Hematopoietic multipotent progenitor cell treated with erythropoietin and hydrocortisone succinate and interleukin-3 and kit ligand, for 6 days (in vitro differentiated cells): Measurements from ENCODE around the gene ABCG2.
"Not testable (repeated sequence)": the region's sequence is repeated elsewhere in the genome, so short reads cannot be mapped to it uniquely, and the experiment has no call there.

ENCODE experiments used
- DNase-seq: peaks from one replicate; pipeline ENCODE4 v3.0.0-alpha.2; 2015

ABCG2 gene

GRCh38 chr4:88109123-88109881 is 49.1 kb downstream of the ABCG2 start:
- no peak for DNase-seq

- DNase-seq: no peak
Observed at GRCh38 chr4:88108747-88109122, 49.7 kb downstream of the ABCG2 start.

- DNase-seq: not testable (repeated sequence)
Observed at GRCh38 chr4:88108108-88108465, 50.4 kb downstream of the ABCG2 start.

- DNase-seq: peak; percentile 66
Observed at GRCh38 chr4:88107406-88108107, 50.9 kb downstream of the ABCG2 start.

- DNase-seq: no peak
Observed at GRCh38 chr4:88106205-88106604, 52.2 kb downstream of the ABCG2 start.

DNA sequence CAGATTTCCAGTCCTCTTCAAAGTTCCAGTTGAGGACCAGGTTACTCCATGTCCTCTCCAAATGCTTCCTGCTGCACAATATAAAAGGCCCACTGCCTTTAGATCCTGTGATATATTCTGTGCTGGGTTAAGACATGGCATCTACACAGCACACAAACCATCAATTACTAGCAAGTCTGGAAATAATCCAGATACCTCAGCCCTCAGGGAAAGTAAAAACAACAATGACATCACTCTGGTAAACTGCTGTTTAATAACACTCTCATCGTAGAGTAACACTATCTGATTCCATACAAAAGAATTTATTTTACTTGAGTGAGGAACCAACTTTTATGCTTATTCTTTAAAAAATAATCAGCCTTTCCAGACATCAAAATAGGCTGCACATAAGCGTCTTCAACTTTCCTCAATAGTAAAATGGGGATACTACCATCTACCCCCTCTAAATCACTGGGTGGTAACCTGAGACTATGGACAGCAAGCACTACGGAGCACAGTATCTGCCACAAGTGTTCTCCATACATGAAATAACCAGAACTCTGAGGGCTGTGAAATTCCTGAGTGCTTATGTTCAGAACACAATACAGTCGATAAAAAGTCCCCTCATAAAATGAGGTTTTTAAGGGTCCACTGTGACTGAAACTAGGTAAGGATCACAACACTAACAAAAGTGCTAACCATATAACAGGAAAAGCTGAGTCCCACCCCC is 53.4 kb downstream of the ABCG2 start:
- DNase-seq: no peak

DNA sequence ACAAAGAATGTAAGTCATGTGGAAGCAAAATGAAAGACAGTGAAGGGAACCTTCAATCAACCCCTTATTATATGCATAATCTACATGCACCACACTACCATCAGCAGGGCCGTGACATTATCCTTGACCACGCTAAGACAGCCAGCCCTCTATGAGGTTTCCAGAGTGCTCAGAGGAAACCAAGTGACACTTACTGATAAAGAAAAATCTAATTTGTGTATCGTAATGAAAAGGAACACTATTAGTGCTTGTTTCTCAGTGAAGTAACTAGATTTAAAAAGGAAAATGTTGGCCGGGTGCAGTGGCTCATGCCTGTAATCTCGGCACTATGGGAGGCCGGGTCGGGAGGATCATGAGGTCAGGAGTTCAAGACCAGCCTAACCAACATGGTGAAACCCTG is 56.4 kb downstream of the ABCG2 start:
- DNase-seq: peak; percentile 75

GRCh38 chr4:88101165-88101564 is 57.3 kb downstream of the ABCG2 start:
- peak; percentile 43 for DNase-seq

DNA sequence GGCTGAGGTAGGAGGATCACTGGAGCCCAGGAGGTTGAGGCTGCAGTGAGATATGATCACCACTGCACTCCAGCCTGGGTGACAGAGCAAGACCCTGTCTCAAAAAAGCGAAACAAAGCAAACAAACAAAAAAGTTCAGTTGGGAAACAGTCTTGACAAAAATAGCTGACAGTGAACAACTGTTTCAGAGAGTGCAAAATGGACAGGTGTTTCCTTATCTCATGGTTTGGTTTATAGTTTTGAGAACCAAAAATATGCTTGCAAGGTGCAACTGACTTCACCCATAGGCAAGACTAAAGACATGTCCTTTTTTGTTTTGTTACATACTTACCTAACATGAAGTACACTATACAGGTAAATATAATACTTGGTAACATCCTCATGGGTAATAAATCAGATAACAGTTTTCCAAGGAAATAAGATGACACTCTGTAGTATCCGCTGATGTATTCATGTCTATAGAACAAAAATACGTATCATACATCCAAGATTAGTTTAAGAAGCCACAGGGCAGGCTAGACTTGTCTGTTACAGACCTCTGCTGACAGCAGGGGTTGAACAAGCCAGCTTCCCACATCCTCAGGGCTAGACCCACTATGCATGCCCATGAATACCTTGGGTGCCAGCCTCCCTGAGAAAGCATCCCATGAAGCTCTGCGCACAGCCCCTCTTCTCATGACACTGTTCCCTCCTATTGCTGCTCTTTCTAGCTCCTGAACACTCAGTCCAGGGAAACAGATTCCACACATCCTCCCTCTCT is 59.3 kb downstream of the ABCG2 start:
- DNase-seq: no peak

DNA sequence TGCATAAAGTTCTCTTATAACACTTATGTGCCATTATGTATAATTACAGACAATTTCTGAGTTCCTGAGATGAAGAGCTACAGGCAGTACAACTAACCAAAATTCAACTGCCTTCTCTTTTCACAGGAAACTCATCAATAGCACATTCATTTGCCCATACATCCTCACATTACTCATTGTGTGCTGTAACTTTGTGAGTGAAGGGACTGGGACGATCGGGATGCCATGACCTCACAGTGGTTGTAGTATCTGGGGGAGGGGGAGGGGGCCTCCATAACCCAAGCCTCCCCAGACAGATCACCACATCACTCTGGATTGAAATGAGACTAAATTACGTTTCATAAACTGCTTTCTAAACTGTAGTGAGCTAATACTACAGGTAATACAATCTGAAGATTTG is 60.7 kb downstream of the ABCG2 start:
- DNase-seq: no peak

- no peak for DNase-seq
Observed at GRCh38 chr4:88097301-88097700, 61.1 kb downstream of the ABCG2 start.

DNA sequence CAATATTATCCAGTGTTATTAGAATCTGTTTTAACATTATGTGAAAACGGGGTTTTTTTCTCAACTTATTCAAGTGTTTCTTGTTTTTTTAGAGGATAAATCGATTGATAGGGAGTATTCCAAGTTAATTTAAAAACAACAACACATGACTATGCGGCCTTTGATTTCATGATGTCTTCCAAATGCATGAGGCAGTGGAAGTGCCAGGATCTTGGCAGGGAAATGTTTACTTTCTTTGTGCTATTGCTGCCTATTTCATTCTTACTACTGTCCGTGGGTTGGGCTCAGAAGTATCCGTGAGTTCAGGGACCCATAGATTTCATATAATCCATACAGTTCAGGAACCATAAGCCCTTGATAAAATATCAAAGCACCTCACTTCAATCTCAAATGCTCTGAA is 64.6 kb downstream of the ABCG2 start:
- no peak for DNase-seq

DNA sequence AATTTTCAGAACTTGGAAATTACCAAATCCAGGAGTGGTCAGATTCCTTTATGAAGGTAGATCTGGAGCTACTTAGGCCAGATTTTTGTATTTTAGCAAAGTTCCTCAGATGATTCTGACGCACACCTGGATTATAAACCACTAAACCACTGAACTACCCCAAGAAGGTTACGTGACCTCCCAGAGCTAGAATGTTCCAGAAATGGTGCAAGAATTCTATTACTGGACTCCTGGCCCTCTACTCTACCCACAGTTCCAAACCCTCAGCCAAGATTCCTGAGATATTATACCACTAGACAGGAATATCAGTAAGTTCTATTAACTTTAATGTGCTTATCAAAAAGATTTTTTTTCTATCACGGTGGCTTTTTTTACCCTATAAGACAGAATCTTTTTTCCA is 67.1 kb downstream of the ABCG2 start:
- DNase-seq: no peak

DNA sequence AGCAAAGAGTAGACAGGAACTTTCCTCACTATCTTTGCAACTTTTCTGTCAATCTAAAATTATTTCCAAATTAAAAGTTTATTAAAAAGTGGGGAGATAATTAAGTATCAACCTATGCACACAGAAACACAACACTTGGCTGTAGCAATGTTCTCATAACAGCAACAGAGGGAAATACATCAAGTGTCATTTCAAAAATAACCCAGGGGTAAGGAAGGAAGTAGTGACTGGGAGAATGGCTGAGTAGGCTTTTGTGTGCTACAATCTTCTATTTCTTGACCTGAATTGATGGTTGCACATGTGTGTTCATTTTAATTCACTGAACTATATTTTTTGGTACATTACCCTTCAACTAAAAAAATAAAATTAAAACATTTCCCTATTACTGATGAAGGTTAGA is 67.5 kb downstream of the ABCG2 start:
- no peak for DNase-seq

DNA sequence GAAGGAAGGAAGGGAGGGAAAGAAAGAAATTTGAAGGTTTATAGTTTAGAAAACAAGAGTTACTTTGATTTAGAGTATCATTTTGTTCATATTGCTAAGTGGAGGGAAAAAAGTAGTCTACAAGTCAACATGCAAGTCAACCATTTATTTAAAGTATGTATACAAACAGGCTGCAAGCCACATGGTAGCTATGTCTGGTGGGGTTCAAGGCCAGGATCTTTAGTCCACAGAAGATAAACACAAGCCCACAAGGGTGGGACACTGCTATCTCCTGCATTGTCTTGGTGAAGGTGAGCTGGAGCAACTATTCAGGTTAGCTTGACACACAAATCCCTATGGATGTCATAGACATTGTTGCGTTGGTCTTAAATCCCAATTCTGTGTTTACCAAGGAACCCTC is 71.4 kb downstream of the ABCG2 start:
- DNase-seq: no peak

DNA sequence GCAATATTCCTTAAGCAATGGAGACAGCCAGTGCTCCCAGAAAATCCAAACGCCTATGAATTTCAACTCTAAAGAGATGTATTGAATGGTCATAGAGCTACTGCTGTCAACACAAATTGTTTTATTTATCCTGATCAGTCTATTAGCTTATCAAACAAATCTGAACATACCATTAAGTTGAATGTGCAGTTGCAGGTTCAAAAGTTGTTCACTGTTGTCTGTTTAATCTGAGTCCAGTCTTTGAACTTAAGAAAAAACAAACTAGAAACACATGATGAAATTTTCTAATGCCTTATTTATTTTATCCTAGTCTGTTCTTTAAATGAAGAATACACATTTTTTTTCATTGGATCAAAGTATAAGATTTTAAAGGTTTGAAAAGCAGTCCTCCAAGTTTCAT is 77.8 kb downstream of the ABCG2 start:
- DNase-seq: no peak

DNA sequence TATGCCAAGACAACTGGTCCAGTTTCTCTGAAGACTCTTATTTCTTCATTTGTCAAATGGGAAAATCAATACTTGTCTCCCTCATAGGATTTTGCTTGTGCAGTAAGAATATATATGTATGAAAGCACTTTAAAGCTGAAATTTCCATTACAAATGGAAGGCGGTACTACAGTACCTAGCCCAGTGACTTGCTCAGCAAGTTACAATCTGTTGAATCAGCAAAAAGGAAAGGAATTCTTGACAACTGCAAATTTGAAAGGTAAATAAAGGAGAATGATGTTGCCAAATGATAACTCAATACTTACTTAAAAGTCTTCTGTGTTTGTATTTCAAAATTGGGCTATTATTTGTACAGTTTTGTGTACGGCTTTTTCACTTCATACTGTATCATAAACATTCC is 79.9 kb downstream of the ABCG2 start:
- no peak for DNase-seq

DNA sequence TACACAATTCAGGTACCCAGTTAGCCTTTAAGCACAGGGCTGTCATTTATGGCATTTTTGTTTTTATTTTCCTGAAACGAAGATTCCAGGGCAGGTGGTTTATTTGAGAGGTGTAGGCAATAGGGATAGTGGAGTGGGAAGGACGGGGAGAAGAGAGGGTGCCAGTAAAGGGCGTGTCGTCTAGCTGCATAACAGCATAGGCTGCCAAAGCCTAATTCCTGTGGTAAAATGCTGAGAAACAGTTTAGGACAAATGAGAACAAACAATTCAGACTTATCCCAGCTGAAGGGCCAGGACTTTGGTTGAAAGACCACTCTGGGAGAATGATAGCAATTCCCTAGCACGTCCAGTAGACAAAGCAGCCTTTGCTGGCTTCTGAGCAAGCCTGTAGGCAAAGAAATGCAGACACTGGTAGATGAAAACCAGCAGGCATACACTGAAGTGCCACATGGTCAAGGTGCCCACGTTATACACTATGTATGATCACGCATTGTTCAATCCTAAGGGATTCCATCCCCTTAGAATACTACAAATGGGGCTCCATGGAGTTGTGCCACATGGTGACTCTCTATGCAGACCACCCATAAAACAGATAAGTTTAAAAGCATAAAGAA is 80.4 kb downstream of the ABCG2 start:
- no peak for DNase-seq

DNA sequence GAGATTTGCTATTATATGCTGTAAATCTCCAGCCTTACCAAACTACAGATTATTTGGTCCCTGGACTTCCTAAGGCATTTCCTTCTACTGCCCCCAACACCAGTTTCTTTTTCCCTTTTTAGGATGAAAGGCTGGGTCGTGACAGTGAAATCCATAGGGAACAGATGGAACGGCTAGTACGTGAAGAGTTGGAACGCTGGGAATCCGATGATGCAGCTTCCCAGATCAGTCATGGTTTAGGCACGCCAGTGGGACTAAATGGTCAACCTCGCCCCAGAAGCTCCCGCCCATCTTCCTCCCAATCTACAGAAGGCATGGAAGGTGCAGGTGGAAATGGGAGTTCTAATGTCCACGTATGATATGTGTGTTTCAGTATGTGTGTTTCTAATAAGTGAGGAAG is 83.1 kb downstream of the ABCG2 start:
- DNase-seq: no peak

- DNase-seq: no peak
Observed at GRCh38 chr4:88070031-88070430, 88.4 kb downstream of the ABCG2 start.

- no peak for DNase-seq
Observed at GRCh38 chr4:88064410-88064809, 94.0 kb downstream of the ABCG2 start.

DNA sequence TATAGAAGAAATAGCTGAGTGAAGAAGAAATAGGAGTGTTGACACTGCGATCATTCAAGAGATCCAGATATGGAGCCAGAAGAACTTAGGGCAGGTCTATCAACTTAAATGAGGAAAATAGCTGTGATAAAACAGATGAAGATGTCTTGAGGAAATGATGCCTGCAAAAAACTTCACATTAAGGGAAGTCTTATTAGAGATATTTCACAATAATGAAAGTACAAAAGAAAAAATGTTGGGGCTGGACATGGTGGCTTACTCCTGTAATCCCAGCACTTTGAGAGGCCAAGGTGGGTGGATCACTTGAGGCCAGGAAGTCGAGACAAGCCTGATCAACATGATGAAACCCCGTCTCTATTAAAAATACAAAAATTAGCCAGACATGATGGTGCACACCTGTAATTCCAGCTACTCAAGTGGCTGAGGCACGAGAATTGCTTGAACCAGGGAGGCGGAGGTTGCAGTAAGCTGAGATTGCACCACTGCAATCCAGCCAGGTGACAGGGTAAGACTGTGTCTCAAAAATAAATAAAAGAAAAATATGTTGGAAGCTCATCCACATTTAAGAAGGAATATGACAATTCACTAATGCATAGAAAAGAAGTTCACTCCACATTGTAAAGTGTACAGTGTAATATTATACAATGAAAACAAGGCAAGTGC is 94.7 kb downstream of the ABCG2 start:
- DNase-seq: no peak
